MG63 (cell line): Measurements from ENCODE around the gene SDF4. TPM values are rescaled to one million over a fixed set of nuclear protein-coding genes. Genes with fewer than 3 reads are reported as not detected.
A peak's percentile ranks its signal among the peaks of the same experiment; 100 is the strongest.

Experiments used
- DNase-seq: peaks from one replicate; pipeline ENCODE4 v3.0.0-alpha.2; 2020
- H3K27me3 ChIP-seq: fragments of 250-450 bp; sonication (Bioruptor Pico); 2 replicates; pipeline ENCODE4 v1.5.1; 2020; ENCODE audit warnings: mild to moderate bottlenecking, moderate library complexity
- H3K36me3 ChIP-seq: fragments of 250-450 bp; sonication (Bioruptor Pico); 2 replicates; pipeline ENCODE4 v1.5.1; 2020; ENCODE audit warnings: mild to moderate bottlenecking, moderate library complexity
- H3K4me3 ChIP-seq: fragments of 250-450 bp; sonication (Bioruptor Pico); 2 replicates; pipeline ENCODE4 v1.5.1; 2020; ENCODE audit warnings: mild to moderate bottlenecking, moderate library complexity
- H3K9me3 ChIP-seq: fragments of 250-450 bp; sonication (Bioruptor Pico); 2 replicates; pipeline ENCODE4 v1.5.1; 2020; ENCODE audit warnings: mild to moderate bottlenecking, moderate library complexity
- total RNA-seq: library from RNA; depleted of rRNA; stranded (reverse); fragments of >200 nt; shearing (Covaris generic); gene quantifications from 2 replicates; pipeline ENCODE4 v1.2.3, GENCODE V29; 2014; ENCODE audit warnings: low replicate concordance

SDF4 gene
- total RNA-seq, 1 experiment from 2014 or later: 126 TPM

DNA sequence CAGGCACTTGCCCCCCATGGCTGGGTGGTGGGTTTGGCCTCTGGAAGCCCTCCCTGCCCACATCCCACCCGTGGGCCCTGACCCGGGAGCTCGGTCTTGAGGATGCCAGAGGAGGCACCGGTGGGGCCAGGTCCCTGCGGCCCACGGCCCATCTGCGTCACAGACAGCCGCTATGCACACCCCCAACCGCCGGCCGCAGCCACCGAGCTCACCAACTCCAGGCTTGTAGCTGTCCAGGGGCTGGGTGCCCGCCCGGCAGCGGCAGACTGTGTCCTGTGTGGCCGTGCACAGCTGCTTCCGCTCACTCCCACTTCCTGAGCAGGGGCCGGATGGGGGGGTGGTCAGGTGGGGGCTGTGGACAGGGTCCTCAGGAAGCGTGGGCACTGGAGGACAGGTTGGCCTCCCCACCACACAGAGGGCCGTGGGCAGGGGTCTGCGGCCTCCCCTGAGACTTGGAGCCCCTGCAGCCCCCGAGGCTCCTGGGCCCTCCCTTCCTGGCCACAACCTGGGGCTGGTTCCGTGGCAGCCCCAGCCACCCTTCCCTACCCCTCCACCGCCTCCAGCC, 18.9 kb downstream of the SDF4 start:
- Histone ChIP-seq H3K9me3 (no peaks in the 10 kb centered on the region), H3K36me3 (peaks cover 3% of the 10 kb centered on the region), H3K27me3 (no peaks in the 10 kb centered on the region), H3K4me3 (no peak overlapping the region)
- no peak for DNase-seq

DNA sequence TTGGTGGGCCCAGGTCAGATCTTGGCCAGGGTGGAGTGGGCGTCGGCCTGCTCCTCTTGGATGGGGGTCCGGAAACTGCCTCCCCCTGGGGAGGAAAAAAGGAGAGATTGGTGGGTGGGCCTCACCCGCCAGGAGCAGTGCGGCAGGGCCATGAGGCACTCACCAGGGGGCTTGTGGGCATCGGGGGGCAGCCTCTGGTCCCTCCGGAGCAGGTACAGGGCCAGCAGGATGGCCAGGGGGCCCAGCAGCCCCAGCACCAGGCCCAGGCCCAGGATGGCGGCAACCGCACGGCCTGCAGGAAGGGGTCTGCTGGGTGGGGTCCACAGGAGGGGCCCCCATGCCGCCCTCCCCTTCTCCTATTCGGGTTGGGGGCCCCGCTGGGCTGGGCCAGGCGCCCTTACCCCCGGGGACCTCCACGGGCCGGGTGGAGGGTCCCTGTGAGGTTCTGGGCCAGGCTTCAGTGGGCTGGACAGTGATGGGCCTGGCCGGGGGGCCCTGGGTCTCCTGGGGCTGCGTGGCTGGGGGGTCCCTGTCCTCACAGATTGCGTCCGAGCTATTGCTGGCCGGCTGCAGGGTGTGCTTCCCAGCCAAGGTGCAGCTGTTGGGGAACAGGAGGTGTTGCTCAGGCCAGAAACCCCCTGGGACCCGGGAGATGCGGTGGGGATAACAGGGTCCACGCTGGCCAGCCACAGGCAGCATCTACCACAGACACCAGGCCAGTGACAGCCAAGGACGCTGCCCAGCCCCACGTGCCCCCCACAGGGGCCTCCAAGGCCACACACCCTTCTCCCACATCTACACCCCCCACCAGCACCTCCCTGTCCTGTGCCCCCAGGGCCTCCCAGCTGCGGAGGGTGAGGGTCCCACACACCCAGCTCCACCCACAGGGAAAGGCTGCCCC, 20.0 kb downstream of the SDF4 start:
- H3K9me3 ChIP-seq: no peaks in the 10 kb centered on the region
- H3K27me3 ChIP-seq: no peaks in the 10 kb centered on the region
- DNase-seq: no peak
- H3K4me3 ChIP-seq: no peak overlapping the region
- no peaks in the 10 kb centered on the region; the same call in 1 of the 2 replicates for H3K36me3 ChIP-seq

DNA sequence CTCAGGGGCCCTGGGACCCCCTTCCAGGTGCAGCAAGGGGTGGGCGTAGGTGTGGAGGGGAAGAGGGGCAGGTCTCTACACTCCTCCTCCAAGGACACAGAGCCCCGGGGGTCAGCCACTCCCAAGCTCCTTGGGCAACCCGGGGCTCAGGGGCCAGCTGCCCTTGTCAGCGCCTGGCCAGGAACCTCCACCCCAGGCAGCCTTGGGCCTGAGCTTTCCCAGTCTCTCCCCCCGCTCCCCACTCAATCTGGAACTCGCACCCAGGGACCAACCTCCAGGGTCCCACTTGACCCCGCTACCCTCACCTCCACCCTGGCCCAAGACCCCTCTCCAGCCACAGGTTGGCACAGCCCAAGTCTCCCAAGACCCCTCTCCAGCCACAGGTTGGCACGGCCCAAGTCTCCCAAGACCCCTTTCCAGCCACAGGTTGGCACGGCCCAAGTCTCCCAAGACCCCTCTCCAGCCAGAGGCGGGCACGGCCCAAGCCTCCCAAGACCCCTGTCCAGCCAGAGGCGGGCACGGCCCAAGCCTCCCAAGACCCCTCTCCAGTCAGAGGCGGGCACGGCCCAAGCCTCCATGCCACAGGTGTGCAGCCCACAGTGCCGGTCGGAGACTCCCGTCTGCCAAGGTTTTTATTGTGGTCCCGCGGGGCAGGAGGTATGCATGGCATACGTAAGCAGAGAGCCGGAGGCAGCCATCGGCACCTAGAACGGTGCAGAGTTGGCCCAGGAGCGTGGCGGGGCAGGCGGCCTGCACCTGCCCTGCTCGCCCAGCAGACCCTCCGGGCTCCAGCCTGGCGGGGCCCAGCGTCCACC, 20.9 kb downstream of the SDF4 start:
- H3K36me3 ChIP-seq: no peaks in the 10 kb centered on the region
- H3K4me3 ChIP-seq: no peak overlapping the region
- H3K9me3 ChIP-seq: no peaks in the 10 kb centered on the region
- H3K27me3 ChIP-seq: no peaks in the 10 kb centered on the region
- no peak for DNase-seq

DNA sequence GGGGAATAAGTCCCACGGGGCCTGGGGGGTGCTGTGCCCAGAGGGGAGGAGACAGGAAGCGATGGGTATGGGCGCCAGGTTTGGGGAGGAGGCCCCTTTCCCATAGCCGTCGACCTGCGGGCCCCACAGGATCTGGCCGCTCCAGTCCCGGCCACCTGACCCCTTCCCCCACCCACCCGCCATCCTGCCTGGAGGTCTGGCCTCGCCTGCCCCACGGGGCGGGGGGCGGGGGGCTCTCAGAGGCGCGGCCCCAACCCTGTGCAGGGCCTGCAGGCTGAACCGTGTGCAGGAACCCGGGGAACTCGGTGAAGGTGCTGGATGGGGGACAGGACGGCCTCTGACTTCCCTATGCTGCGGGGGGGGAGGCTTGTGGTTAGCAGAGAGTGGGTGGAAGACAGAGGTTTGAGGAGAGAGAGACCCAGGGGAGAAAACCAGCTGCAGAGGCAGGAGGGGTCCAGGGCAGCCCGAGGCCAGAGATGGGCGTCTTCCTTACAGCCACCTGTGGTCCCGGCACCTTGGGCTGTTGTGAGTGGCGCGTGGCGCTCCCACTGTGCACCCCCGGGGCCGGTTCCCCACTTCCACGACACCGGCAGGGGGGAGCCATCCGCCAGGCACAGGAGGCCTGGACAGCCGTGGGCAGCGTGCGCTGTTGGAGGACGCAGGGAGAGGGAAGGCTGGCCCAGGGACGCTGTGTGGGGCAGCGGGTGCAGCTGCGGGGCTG, 22.9 kb downstream of the SDF4 start:
- H3K9me3 ChIP-seq: no peaks in the 10 kb centered on the region
- H3K4me3 ChIP-seq: no peak overlapping the region
- no peaks in the 10 kb centered on the region for H3K36me3 ChIP-seq
- DNase-seq: no peak
- H3K27me3 ChIP-seq: no peaks in the 10 kb centered on the region

DNA sequence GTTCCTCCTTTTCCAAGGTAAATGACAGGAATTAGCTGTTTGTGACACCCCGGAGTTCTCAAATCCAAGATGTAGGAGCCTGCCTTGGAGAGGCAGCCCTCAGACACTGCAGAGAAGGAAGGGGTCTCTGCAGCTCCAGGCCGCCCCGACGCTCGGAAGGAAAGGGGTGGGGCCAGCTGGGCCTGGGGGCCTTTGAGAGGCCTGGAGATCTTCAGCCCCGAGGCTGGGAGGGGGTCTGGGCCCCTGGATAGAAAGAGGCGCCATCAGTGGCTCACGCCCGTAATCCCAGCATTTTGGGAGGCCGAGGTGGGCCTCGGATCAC, 24.3 kb downstream of the SDF4 start:
- H3K4me3 ChIP-seq: no peak overlapping the region
- DNase-seq: no peak
- no peaks in the 10 kb centered on the region for H3K27me3 ChIP-seq
- no peaks in the 10 kb centered on the region for H3K36me3 ChIP-seq
- H3K9me3 ChIP-seq: no peaks in the 10 kb centered on the region

DNA sequence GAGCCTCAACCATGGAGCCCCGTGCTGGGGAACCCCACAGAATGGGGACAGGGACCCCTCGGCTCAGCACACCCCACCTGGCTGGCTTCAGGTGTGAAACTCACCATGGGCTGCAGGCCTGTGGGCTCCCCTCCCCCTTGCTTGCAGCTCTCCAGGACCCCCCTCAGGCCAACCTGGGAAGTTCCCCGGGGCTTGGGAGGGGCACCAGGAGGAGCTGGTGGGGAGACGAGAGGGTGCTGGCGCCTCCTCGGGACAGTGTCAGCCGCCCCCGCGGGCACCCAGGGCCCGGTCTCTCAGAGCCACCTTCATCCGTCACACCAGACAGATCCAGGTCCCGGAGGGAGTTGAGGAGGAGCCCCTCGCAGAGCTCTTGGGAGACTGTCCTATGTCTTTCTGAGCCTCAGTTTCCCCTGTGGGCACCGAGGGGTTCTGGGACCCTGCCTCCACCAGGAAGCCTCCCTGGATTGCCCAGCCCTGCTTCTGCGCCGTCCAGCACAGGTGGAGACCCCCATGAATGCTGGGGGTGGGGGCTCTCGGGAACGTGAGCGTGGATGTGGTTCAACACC, 24.8 kb downstream of the SDF4 start:
- Histone ChIP-seq H3K36me3 (no peaks in the 10 kb centered on the region), H3K27me3 (no peaks in the 10 kb centered on the region), H3K4me3 (no peak overlapping the region), H3K9me3 (no peaks in the 10 kb centered on the region)
- DNase-seq: no peak

DNA sequence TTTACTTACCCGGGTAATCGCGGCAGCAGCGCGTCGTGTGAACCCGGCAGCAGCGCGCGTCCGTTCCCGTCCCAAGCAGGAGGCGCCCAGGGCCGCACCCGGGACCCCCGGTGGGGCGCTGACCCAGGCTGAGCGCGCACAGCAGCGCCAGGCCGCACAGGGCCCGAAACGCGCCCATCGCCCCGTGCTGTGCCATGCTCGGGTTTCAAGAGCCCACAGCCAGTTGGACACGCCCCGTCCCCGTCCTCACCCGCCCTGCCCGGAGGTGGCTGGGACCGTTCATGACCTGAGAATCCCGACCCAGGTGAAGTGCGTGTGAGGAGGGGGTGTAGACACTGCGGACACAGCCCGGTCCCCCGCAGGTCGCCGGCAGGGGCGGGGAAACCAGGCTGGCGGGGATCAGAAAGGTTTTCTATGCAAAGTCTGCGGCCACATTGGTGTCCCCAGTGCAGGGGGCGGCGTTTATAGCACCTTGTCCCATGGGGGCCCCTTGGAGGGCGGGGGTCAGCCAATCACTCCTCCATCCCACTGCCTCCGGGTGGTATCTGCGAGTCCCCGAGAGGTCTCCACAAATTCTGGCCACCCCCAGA, 25.3 kb downstream of the SDF4 start, which contains the start of gene TNFRSF18:
TNFRSF18 (minus strand) TSS at position 217 of the 590 bp plus-strand sequence; CDS start at position 196, 21 bp downstream.
- Histone ChIP-seq H3K36me3 (no peaks in the 10 kb centered on the region), H3K4me3 (no peak within 1 kb of the TSS), H3K27me3 (no peaks in the 10 kb centered on the region), H3K9me3 (no peaks in the 10 kb centered on the region)
- DNase-seq: no peak

DNA sequence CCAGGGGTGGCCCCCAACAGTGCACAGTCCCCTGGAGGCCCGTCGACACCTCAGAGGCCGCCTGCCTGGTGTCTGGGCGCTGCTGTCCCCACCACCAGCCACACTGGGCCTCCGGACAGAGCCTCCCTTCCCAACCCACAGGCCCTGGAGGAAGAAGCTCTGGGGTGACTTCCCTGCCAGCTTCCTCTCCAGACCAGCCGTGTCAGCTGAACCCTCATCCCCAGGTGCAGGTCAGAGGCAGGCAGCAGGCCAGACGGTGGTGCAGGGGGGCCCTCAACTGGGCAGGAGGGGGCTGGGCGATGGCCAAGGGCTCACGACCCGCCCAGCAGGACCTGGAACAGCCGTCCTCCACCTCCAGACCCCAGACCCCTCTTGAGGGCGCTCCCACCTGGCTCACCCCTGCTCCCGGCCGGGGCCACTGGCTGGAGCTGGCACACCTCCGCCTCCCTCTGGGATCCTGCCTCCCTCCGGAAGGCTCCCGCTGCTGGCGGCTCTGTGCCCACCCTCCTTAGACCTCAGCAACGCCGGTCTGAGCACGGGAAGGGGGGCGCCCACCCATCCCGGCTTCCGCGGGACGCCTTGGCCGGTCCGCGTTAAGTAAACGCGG, 25.9 kb downstream of the SDF4 start:
- Histone ChIP-seq H3K9me3 (no peaks in the 10 kb centered on the region), H3K4me3 (no peak overlapping the region), H3K27me3 (no peaks in the 10 kb centered on the region), H3K36me3 (no peaks in the 10 kb centered on the region)
- DNase-seq: no peak

DNA sequence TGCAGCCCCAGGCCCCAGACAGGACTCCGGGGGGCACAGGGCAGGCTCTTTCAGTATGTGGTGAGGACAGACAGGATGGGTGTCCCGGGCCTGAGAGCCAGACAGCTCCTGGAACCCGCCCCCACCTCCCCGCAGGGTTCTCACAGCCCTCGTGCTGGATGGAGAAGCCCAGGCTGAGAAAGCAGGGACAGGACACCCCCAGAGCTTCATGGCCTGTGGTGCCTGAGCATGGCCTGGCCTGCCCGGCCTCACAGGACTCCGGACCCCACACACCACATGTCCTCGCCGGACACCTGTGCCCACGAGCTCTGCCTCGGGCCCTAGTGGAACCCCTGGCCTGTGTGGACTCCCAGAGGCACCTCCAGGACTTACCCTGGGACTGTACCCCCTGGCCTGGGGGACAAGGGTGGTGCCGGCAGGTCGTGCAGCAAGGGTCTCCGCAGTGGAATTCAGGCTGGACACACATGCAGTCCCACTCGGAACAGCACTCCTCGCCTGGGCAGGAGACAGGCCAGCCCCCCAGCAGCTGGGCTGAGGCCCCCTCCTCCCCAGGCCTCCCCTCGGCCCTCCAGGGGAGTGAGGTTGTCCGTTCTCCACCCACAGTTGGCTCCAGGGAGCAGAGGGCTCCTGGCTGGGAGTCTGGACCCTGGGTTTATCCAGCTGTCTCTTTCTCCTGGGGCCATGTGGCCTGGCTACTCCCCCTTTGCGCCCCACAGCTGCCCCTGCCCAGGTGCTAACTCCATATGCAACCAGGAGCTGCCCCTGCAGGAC, 26.6 kb downstream of the SDF4 start:
- no peak for DNase-seq
- Histone ChIP-seq H3K4me3 (no peak overlapping the region), H3K9me3 (no peaks in the 10 kb centered on the region), H3K27me3 (no peaks in the 10 kb centered on the region), H3K36me3 (no peaks in the 10 kb centered on the region)

DNA sequence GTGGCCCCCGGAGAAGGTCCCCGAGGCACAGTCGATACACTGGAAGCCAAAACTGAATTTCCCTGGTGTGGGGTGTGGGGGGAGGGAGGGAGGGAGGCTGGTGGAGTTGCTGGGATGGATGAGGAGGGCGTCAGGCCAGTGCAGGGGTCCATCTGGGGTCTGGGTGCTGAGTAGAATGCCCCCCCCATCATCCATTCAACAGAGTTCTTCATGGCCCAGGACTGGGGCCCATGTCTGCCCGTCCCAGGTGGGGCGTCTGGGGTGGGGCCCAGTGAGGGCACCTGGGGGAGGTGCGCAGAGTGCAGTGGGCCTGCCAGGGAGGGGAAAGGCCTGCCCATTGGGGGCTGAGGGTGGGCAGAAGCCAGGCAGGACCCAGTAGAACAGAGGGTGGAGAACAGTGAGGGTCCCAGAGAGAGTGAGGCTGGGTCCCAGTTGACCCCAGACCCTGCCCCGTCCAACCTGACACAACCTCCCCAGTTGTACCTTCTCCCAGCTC, 27.3 kb downstream of the SDF4 start:
- DNase-seq: no peak
- no peak overlapping the region for H3K4me3 ChIP-seq
- H3K9me3 ChIP-seq: no peaks in the 10 kb centered on the region
- H3K36me3 ChIP-seq: no peaks in the 10 kb centered on the region
- H3K27me3 ChIP-seq: no peaks in the 10 kb centered on the region

DNA sequence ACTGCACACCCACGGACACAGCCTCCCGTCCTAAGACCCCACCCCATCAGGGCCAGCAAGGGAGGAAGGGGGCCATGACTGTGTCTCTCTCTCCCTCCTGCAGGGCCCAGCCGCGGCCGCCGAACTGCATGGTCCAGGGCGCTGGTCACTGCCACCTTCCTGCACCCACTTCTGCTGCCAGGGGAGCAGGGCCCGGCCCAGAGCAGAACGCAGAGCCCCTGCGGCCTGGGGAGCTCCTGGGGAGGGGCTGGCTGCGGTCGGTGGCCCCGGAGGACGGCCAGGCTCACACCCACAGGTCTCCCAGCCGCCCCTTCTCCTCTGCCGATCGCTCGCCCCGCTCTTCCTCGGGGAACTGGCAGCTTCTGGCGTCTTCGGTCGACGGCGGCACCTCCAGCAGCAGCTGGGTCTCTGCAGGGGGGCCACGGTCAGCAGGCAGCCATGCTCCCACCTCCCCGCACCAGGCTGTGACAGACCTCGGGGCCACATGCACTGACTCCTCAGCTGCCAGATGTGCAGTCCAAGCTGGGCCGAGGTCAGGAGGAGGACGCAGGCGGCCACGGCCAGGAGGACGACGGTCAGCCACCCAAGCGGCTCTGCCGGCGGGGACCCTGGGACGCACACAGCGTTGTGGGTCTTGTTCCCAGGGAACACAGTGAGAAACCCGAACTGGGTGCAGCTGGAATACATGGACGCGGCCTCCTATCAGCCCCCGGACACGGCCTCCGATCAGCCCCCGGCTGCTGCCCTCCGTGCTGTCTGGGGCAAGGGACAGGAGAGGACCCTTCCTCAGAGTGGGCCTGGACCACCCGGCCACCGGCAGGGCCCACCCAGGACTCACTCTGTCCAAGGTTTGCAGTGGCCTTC, 28.0 kb downstream of the SDF4 start:
- no peak overlapping the region for H3K4me3 ChIP-seq
- H3K36me3 ChIP-seq: no peaks in the 10 kb centered on the region
- peak; percentile 0 for DNase-seq
- no peaks in the 10 kb centered on the region for H3K9me3 ChIP-seq
- no peaks in the 10 kb centered on the region for H3K27me3 ChIP-seq

DNA sequence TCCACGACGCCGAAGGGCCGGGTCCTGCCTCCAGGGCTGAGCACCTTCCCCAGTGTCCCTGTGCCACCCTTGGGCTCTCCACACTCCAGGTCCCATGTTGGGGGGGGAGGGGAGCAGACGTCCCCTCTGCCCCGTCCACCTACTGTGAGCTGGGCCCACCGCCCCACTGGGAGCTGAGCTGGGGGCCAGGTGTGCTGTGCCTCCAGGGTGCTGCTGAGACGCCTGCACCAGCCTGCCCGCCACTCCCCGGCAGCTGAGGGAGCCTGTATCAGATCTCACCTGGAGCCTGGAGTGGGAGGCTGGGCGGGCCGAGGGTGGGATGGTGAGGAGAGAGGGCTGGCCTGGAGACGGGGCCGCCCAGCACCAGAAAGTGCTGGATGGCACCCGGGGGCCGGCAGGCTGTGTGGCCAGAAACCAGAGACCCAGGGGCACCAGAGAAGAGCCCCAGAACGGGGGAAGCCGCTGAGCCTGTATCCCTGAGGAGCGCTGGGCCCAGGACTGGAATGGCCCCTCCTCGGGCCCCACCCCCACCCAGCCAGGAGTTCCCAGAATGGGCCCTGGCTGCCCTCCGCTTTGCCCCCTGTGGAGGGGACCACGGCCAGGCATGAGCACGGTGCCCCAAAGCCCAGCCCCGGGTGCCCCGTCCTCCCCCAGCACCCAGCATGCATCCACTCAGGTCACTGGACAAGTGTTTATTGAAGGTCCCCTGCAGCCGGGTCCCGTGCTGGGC, 28.8 kb downstream of the SDF4 start:
- no peaks in the 10 kb centered on the region for H3K27me3 ChIP-seq
- no peaks in the 10 kb centered on the region for H3K36me3 ChIP-seq
- H3K4me3 ChIP-seq: no peak overlapping the region
- no peaks in the 10 kb centered on the region for H3K9me3 ChIP-seq
- DNase-seq: no peak

DNA sequence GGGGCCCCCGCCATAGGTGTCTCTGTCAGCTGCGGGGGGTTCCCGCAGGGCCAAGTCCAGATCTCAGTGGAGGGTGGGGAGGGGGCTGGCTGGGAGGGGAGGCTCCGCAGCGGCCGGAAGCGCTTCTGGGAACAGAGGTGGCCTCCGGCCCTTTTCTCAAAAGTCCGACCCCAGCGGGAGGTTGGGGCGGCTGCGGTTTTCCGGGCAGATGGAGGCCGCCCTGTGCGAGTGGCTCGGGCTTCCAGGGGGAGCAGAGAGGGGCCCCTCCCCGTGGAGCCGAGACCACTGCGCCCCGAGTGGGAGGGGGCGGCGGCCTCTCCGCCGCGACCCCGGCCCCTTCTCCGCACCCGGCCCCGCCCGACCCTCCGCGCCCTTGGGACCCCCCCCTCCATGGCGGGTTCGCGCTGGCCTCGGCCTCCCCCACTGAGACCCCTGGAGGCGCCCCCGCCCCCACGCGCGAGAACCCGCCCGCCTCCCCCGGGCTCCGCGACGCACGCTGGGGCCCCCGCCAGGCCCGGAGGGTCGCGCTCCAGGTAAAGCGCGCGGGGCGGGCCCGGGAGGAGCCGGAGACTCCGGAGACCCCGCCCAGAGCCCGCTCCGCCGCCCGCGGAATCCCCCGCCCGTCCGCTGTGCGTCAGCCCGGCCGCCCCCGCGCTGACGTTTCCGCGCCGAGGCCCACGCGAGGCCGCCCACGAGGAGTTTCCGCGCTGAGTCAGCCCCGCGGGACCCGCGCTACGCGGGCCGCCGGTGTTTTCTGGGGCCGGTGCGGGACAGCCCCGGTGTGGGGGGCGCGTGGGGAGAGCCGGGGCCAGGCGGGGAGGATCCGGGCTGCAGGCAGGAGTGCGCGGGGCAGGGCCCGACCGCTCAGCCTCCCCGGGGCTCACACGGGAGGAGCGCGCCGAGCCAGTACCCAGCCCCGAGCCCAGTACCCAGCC, 30.7 kb downstream of the SDF4 start:
- H3K9me3 ChIP-seq: no peaks in the 10 kb centered on the region
- no peaks in the 10 kb centered on the region for H3K36me3 ChIP-seq
- H3K4me3 ChIP-seq: peak overlapping the region; percentile 40
- peak; percentile 62 for DNase-seq
- no peaks in the 10 kb centered on the region for H3K27me3 ChIP-seq
